Forelimb muscle (tissue), 1 donor: Measurements from ENCODE around the gene FAM149B1. TPM values are rescaled to one million over a fixed set of nuclear protein-coding genes. Genes with fewer than 3 reads are reported as not detected.
"Not testable (repeated sequence)": the region's sequence is repeated elsewhere in the genome, so short reads cannot be mapped to it uniquely, and the experiment has no call there.

ENCODE experiments used
- DNase-seq: peaks from one replicate; pipeline ENCODE4 v3.0.0-alpha.2; 2013; ENCODE audit warnings: low read depth
- polyA plus RNA-seq: library from polyadenylated mRNA; unstranded; fragments of 120-200 nt; gene quantifications from one replicate; pipeline ENCODE4 v1.2.1, GENCODE V29; 2013; ENCODE audit not compliant: insufficient read length

Gene FAM149B1
- polyA plus RNA-seq, result 23.4 TPM

DNA sequence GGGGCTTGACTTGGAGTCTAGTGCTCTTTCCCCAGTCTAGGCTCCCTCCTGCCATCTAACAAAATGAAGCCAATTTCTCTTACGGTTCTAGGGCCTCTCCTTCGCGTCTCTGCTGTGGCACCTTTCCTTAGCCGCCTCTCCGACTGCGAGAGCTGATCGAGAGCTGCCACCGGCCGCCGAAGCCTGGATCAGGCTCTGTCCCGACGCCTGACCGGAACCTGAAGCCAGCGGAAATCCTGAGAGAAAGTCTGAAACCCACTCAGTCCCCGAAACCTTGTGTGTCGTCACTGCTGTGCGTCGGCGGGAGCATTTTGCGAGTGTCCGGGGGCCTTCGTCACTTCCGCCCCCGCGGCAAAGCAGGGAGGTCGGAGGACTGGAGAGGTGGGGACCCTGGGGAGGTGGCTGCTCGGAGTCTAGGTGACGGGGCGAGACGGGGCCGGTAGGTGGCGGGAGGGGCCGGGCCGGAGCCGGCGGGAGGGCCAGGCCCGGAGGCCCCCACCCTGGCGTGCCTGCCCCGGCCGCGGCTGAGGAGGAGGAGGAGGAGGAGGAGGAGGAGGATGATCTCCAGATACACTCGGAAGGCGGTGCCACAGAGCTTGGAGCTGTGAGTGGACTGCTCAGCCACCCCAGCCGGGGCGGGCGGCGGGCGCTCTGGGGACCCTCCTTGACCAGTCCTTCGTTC, at the start of gene FAM149B1, which contains the start of gene ECD:
TSS of gene FAM149B1 (plus strand) at position 337 of the 682 bp plus-strand sequence. CDS start at position 558, 221 bp downstream.
TSS of gene ECD (minus strand) at position 226 of the 682 bp plus-strand sequence. CDS start 4,071 bp downstream, outside the sequence.
- DNase-seq, result peak; percentile 89

DNA sequence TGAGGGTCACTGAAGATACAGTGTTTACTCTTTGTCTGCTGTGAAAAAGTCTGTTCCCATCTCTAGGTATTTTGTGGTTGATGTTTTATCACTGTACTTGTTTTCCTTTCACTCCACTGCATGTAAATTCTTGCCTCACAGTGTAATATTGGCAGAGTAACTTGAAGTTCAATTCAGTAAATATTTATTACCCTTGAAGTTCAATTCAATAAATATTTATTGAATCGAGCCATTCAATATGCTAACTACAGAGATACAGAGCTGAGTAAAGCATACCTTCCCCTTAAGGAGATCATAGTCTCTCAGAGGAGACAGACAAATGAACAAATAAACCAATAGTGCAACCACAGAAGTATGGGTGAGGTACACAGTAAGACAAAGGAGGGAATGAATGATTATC, 48.5 kb upstream of the FAM149B1 start:
- DNase-seq, result no peak

DNA sequence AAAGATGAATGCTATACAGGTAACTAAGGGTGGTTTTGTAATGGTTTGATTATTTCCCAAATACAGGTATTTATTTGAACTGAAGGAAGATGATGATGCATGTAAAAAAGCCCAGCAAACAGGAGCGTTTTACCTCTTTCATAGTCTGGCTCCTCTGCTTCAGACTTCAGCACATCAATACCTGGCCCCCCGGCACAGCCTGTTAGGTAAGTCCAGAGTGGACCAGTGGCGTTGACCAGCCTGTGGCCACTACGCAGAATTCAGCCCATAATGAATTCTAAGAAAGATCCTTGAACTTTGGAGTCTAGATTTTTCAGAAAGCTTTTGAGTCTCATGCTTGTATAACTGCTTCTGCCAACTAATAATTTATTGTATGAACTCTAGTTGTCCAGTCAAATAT, 48.0 kb upstream of the FAM149B1 start:
- DNase-seq, result no peak

DNA sequence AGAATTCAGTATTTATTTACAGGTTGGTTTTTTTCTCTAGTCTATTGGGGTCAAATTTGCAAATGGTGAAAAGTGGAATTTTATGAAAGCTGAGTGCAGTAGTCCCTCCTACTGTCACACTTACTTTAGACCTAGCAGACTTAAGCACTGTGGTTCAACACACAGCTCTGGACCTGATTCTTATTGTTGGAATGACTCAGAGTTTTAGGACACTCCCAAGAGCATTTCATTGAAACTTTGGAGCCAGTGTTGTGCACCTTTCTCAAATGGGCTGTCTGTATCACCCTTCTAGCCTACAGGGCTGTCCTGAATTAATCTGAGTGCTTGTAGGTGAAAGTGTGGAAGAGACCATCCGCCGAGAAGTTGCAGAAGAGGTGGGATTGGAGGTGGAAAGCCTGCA, 41.6 kb upstream of the FAM149B1 start:
- no peak for DNase-seq

DNA sequence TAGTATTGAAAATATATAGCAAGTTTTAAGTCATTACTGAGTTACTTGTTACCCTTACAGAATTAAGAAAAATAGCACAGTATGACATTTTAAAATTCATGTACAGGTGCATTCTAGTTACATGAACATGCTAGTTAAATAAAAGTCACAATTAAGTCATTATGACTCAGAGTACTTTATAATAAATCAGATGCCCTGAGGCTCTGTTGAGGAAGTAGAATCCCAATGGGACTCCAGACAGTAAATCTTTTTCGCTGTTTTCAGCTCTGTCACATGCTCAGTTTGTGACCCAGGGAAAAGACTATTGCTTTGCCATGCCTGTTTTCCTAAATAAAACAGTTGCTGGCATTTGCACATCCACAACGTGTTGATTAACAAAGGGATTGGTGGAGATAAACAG, 36.6 kb upstream of the FAM149B1 start:
- no peak for DNase-seq

DNA sequence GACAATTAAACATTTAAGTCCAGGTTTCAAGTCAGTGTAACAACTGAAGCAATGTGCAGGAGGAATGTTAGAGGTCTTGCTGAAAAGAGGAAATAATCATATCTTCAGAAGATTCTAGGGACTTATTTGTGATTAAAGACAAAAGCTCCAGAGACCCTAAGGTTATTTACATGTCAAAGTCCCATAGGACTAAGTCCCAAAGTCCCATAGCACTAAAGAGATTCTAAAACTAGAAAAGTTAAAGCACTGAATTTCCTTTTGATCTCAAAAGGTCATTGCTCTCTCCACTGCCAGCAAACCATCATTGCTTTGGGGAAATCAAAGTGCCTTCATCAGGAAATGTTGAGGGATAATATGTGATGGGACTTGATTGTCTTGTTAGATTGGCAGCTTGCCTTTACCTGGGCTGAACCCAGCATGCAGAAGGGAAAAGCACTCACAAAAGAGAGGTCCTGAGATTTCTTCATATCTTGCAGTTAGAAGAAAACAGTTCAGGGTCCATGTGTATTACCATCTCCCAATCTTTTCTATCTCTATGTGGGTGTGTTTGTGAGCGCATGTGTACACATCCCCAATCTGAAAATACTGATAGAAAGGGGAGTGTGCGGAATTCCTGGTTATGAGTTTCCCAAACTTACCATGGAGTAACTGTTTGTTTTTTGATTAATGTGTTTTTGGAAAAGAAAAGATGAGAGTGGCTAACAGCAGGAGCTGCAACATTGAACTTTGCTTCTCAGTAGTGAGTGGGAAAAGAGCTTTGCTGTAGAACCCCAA, 35.8 kb upstream of the FAM149B1 start:
- DNase-seq, result no peak

DNA sequence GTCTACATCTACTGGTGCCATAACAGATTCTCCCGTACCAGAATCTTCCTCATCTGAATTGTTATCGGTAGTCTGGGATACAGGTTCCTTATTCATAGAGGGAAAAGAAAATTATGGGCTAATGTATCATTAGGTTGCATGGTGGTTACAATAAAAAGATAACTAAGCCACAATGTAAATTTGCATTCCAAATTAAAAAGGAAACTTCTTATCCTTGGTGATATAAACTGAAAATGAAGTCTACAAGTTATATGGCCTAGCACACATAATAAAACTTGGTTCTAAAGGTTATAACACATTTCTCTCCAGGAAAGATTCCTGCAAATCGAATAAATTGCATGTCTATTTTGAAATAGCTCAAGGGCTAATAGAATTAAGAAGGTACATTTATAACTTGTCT, 33.2 kb upstream of the FAM149B1 start:
- no peak for DNase-seq

DNA sequence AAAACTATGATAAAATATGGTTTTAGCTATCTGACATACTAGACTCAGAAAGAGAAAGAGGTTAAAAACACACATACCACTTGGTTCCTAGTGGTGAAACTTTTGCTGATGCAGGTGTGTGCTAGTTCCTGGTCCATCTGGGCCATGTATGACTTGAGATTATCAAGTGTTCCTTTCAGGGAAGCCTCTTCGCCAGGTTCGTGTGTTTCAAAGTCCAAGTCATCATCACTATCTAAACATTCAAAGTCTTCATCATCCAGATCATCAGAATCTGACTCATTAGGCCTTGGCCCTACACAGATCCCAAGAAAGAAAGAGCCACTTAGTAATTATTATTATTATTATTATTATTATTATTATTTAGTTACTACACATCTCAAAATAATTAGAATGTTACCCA, 31.3 kb upstream of the FAM149B1 start:
- no peak for DNase-seq

DNA sequence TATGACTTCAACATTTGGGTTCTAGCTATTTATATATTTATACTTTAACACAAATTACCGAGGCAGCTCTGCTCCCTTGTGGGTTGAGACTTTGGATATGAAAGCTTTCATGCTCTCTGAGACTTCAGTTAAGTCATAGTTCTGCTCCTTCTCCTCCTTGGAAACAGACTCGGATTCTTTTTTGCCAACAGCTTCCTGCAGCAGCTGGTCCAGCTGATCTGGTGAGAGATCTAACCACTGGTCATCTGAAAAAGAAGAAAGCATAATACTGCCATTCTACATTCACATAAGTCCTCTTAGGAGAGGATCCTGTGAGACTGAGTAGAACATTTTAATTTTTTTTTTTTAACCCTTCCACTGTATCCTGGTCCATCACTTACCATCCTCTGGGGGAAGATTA, 28.7 kb upstream of the FAM149B1 start:
- DNase-seq, result no peak

DNA sequence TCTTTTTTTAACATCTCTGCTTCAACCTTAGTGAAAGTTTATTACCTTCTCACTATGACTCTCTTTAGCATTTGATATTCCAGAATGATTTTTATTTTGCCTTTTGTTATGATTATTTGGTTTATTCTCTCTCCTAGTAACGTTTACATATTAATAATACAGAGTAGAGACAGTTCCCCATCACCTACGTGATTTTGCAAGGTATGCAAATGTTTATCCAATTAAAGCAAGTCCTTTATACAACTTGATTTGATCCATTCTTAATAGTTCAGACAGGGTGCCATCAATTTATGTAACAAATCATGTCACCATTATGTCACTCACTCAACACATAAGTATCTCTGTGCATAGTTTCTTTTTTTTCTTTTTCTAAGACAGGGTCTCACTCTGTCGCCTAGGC, 26.3 kb upstream of the FAM149B1 start:
- no peak for DNase-seq

DNA sequence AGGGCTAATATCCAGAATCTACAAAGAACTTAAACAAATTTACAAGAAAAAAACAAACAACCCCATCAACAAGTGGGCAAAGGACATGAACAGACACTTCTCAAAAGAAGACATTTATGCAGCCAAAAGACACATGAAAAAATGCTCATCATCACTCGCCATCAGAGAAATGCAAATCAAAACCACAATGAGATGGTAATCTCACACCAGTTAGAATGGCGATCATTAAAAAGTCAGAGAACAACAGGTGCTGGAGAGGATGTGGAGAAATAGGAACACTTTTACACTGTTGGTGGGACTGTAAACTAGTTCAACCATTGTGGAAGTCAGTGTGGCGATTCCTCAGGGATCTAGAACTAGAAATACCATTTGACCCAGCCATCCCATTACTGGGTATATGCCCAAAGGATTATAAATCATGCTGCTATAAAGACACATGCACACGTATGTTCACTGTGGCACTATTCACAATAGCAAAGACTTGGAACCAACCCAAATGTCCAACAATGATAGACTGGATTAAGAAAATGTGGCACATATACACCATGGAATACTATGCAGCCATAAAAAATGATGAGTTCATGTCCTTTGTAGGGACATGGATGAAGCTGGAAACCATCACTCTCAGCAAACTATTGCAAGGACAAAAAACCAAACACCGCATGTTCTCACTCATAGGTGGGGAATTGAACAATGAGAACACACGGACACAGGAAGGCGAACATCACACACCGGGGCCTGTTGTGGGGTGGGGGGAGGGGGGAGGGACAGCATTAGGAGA, 17.1 kb upstream of the FAM149B1 start:
- not testable (repeated sequence) for DNase-seq

DNA sequence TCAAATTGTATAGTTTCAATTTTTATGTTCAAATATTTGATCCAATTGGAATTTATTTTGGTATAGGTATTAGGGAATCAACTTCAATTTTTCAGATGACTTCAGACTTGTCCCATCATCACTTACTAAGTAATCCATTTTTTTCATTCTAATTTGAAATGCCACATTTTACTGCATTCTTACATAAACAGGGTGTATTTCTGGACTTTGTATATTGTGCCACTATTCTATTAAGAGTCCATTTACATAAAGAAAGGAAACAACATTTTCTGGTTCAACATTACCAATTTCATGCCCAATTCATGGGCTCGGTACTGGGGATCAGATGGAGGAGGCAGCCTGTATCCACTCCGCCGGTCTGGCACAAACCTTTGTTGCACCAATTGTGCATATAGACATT, 15.9 kb upstream of the FAM149B1 start:
- DNase-seq, result no peak

DNA sequence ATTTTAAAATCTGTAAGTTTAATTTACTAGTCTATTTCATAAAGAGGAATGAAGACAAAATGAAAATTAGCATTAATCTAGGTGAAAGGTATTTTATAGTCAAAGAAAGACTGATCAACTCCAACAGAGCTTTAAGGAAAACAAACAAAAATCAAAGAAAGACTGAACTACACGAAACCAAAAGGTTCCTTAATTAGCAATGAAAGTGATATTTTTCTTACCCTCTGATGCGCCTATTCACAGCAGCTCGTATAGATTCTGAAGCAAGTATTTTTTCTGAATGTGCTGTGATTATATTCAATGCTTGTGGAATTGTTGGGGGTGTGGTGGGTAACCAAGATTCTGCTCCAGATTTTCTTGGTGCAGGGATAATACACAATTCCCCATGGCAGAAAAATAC, 11.9 kb upstream of the FAM149B1 start:
- no peak for DNase-seq

DNA sequence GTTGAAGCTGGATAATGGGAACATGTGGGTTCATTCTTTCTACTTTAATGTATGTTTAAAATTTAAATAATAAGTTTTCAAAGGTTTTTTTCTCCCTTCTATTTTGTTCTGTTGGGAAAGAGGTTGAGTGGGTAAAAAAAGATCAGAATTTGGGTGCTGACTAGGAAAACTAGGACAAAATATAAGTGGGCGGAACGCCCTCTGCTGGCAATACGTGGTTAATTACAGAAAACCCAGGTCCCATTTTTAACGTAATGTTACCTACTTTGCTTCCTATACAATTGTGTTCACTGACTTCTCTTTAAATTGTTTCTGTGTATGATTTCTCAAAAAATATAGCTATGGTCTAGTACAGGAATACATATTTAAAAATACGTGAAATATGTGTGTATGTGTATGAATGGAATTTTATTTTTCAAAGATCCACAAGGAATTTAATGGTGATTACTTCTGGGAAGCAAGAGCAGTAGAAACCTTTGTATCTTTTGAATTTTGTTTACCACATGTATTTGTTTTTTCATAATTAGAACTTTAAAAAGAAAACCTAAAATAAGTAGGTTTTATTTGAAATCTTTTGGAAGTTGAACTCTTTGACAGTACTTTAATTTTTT, 8.8 kb upstream of the FAM149B1 start:
- peak; percentile 39 for DNase-seq

DNA sequence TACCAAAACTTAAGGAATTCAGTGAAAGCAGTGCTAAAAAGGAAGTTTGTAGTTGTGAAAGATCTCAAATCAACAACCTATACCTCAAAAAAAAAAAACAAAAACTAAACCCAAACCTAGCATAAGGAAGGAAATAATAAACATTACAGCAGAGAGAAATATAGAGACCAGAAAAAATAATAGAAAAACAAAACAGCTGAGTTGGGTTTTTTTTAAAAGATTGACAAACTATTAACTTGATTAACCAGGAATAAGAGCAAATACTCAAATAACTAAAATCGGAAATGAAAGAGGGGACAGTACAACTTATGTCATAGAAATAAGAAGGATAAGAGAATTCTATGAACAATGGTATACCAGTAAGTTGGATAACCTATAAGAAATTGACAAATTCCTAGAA, 6.8 kb upstream of the FAM149B1 start:
- no peak for DNase-seq

DNA sequence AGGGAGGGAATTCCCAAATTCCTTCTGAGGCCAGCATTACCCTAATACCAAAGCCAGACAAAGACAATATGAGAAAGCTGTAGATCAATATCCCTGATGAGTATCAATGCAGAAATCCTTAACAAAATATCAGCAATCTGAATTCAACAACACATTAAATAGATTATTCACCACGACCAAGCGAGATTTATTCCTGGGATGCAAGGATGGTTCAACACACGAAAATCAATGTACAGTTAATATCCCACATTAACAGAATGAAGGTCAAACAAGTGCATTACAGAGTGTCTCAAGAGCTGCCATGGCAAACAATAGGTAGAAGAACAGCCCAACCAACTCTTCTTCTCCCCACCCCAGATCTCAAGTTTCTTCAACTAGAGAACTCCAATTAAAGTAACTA, 6.3 kb upstream of the FAM149B1 start:
- no peak for DNase-seq

DNA sequence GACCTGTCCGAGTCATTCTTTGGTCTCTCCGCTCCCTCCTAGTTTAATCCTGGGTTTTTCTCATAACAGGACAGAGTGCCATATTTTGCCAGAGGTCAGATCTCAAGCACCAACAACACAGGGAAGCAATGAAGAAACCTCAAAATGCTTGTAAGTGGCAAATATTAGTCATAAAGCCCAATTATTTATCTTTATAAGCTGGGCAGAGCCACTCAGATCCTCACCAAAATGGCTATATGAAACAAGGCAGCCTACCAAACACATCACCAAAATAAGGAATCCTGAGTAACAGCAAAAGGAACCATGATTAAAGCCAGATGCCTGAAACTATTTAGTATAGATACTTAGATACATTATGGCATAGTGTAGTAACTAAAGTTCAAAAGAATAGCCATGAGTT, 4.8 kb upstream of the FAM149B1 start:
- no peak for DNase-seq

DNA sequence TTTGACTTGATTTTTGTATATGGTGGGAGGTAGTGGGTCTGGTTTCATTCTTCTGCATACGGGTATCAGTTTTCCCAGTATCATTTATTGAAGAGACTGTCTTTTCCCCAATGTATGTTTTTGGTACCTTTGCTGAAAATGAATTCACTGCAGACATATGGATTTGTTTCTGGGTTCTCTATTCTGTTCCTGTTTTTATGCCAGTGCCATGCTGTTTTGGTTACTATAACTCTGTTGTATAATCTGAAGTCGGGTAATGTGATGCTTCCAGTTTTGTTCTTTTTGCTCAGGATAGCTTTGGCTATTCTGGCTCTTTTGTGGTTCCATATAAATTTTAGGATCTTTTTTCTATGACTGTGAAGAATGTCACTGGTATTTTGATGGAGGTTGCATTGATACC, 947 bp upstream of the FAM149B1 start:
- DNase-seq, result no peak

DNA sequence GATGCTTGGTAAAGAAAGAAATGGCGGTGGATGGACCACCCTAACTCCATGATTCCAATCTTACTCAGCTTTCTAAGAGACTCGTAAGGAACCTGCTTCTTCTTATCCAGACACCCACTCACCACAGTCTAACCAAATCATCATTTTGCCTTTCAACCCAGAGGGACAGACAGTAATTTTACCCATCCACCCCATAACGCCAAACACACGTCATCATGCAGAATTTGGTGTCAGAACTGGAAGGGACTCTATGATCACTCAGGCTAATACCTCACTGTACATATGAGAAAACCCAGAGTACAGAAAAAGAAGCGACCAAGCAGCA, 499 bp upstream of the FAM149B1 start:
- DNase-seq, result peak; percentile 14

DNA sequence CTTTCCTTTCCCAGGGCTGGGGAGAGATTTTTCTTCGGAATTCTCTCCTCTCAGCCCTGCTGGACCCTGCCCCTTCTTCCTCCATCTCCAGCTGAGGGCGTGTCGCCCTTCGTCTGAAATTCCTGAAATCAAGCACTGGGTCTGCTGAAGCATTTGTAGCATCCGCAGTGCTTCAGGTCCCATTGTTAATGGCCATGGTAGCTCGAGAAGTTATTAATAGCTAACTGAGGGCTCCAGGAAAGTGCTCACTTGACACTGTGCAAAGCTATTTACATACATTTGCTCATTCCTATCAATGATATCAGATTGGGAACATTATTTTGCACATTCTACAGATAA, 515 bp downstream of the FAM149B1 start:
- peak; percentile 8 for DNase-seq

DNA sequence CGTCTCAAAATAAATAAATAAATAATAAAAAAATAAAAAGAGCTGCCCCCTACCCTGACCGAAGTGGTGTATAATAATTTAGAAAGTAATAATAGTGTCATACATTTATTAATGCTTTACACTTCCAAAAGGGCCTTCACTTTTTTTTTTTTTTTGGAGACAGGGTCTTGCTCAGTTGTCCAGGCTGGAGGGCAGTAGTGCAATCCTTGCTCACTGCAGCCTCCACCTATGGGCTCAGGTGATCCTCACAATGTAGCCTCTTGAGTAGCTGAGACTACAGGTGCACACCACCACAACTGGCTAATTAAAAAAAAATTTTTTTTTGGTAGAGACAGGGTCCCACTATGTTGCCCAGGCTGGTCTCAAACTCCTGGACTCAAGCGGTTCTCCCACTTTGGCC, 1.4 kb downstream of the FAM149B1 start:
- no peak for DNase-seq

DNA sequence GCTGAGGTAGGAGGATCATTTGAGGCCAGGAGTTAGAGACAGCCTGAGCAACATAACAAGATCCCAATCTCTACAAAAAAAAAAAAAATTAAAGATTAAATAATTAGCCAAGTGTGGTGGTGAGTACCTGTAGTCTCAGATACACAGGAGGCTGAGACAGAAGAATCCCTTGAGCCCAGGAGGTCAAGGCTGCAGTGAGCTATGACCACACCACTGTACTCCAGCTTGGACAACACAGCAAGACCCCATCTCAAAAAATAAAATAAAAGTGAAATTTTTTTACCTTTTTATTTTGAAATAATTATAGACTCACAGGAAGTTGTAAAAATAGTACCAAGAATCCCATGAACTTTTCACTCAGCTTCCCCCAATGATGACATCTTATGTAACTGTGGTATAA, 4.9 kb downstream of the FAM149B1 start:
- DNase-seq, result no peak
